H9 (cell line): ENCODE data around the gene BCAS4. TPM values are rescaled to one million over a fixed set of nuclear protein-coding genes. Genes with fewer than 3 reads are reported as not detected.
"Not testable (repeated sequence)": the region's sequence is repeated elsewhere in the genome, so short reads cannot be mapped to it uniquely, and the experiment has no call there.

ENCODE experiments used
- DNase-seq: peaks from one replicate; pipeline ENCODE4 v3.0.0-alpha.2; 2017
- H2AFZ ChIP-seq: one replicate; pipeline ENCODE4 v1.6.1; 2013; ENCODE audit warnings: mild to moderate bottlenecking, low read length, control low read depth, moderate library complexity
- H2AK5ac ChIP-seq: 2 replicates; pipeline ENCODE4 v1.6.1; 2013; ENCODE audit warnings: low read length, control low read depth, mixed read lengths; ENCODE audit not compliant: insufficient read length
- H2BK120ac ChIP-seq: one replicate; pipeline ENCODE4 v1.6.1; 2013; ENCODE audit warnings: low read depth, mild to moderate bottlenecking, low read length, control low read depth, inconsistent platforms; ENCODE audit not compliant: poor library complexity, severe bottlenecking
- H2BK12ac ChIP-seq: 2 replicates; pipeline ENCODE4 v1.6.1; 2013; ENCODE audit warnings: low read length, control low read depth, mixed read lengths, low read depth; ENCODE audit not compliant: insufficient read length
- H2BK15ac ChIP-seq: 2 replicates; pipeline ENCODE4 v1.6.1; 2013; ENCODE audit warnings: low read depth, low read length, control low read depth
- H2BK20ac ChIP-seq: one replicate; pipeline ENCODE4 v1.6.1; 2013; ENCODE audit warnings: low read depth, mild to moderate bottlenecking, low read length, control low read depth, inconsistent platforms; ENCODE audit not compliant: poor library complexity, severe bottlenecking
- H2BK5ac ChIP-seq: 2 replicates; pipeline ENCODE4 v1.6.1; 2013; ENCODE audit warnings: low read length, control low read depth, mixed read lengths; ENCODE audit not compliant: insufficient read length
- H3K14ac ChIP-seq: 2 replicates; pipeline ENCODE4 v1.6.1; 2013; ENCODE audit warnings: low read length, control low read depth; ENCODE audit not compliant: insufficient read depth
- H3K18ac ChIP-seq: 2 replicates; pipeline ENCODE4 v1.6.1; 2013; ENCODE audit warnings: low read depth, mild to moderate bottlenecking, mixed read lengths, low read length, control low read depth; ENCODE audit not compliant: insufficient read length
- H3K23ac ChIP-seq: 2 replicates; pipeline ENCODE4 v1.6.1; 2013; ENCODE audit warnings: low read length, control low read depth, mixed read lengths, low read depth; ENCODE audit not compliant: insufficient read length
- H3K23me2 ChIP-seq: 2 replicates; pipeline ENCODE4 v1.6.1; 2013; ENCODE audit warnings: low read depth, mild to moderate bottlenecking, mixed read lengths, low read length, control low read depth; ENCODE audit not compliant: insufficient read length, poor library complexity, severe bottlenecking
- H3K27ac ChIP-seq: 2 replicates; pipeline ENCODE4 v1.5.1; 2013; ENCODE audit warnings: low read length, control low read depth, mixed read lengths, low read depth; ENCODE audit not compliant: insufficient read length
- H3K27me3 ChIP-seq: 2 replicates; pipeline ENCODE4 v1.6.1; 2013; ENCODE audit warnings: low read length, control low read depth, inconsistent platforms; ENCODE audit not compliant: insufficient read depth
- H3K4ac ChIP-seq: 2 replicates; pipeline ENCODE4 v1.6.1; 2013; ENCODE audit warnings: low read depth, mild to moderate bottlenecking, control low read depth, inconsistent platforms, low read length, moderate library complexity
- H3K4me1 ChIP-seq: 2 replicates; pipeline ENCODE4 v1.6.1; 2013; ENCODE audit warnings: low read length, control low read depth, inconsistent platforms; ENCODE audit not compliant: insufficient read depth
- H3K4me2 ChIP-seq: 2 replicates; pipeline ENCODE4 v1.6.1; 2013; ENCODE audit warnings: low read length, control low read depth, mixed read lengths; ENCODE audit not compliant: insufficient read length, insufficient read depth
- H3K56ac ChIP-seq: 2 replicates; pipeline ENCODE4 v1.6.1; 2013; ENCODE audit warnings: low read depth, mild to moderate bottlenecking, mixed read lengths, low read length, control low read depth; ENCODE audit not compliant: insufficient read length
- H3K79me1 ChIP-seq: 2 replicates; pipeline ENCODE4 v1.6.1; 2013; ENCODE audit warnings: low read depth, mild to moderate bottlenecking, moderate library complexity, low read length, control low read depth, inconsistent platforms; ENCODE audit not compliant: insufficient read depth, poor library complexity, severe bottlenecking
- H3K79me2 ChIP-seq: 2 replicates; pipeline ENCODE4 v1.6.1; 2013; ENCODE audit warnings: low read length, control low read depth, inconsistent platforms; ENCODE audit not compliant: insufficient read depth
- H3K9ac ChIP-seq: 2 replicates; pipeline ENCODE4 v1.6.1; 2013; ENCODE audit warnings: low read length, control low read depth, mixed read lengths; ENCODE audit not compliant: insufficient read length; ENCODE audit errors: extremely low read depth
- H3K9me3 ChIP-seq: one replicate; pipeline ENCODE4 v1.6.1; 2013; ENCODE audit warnings: low read depth, low read length, inconsistent platforms; ENCODE audit not compliant: control insufficient read depth
- H3T11ph ChIP-seq: one replicate; pipeline ENCODE4 v1.6.1; 2013; ENCODE audit warnings: mild to moderate bottlenecking, low read length, control low read depth, inconsistent platforms
- H4K20me1 ChIP-seq: one replicate; pipeline ENCODE4 v1.6.1; 2013; ENCODE audit not compliant: control insufficient read depth, insufficient read length, insufficient read depth
- H4K5ac ChIP-seq: 2 replicates; pipeline ENCODE4 v1.6.1; 2013; ENCODE audit warnings: low read depth, mild to moderate bottlenecking, mixed read lengths, low read length, control low read depth; ENCODE audit not compliant: insufficient read length
- H4K8ac ChIP-seq: replicated peaks from 2 replicates; pipeline ENCODE4 v1.6.1; 2013; ENCODE audit warnings: low read length, control low read depth, mixed read lengths, low read depth; ENCODE audit not compliant: insufficient read length
- H4K91ac ChIP-seq: 2 replicates; pipeline ENCODE4 v1.6.1; 2013; ENCODE audit warnings: low read depth, mild to moderate bottlenecking, moderate library complexity, mixed read lengths, low read length, control low read depth; ENCODE audit not compliant: insufficient read length
- H3K27ac Mint-ChIP-seq, 3 experiments: 2 replicates in 2 of 3; 3 replicates in 1 of 3; pipeline ENCODE4 v1.8.0; 2020 to 2021; ENCODE audit warnings: mixed read lengths in 3 of 3, mild to moderate bottlenecking in 1 of 3, moderate library complexity in 1 of 3
- H3K27me3 Mint-ChIP-seq: 2 replicates; pipeline ENCODE4 v1.8.0; 2021; ENCODE audit warnings: low read depth, mild to moderate bottlenecking, moderate library complexity, mixed read lengths
- H3K36me3 Mint-ChIP-seq, 3 experiments: 2 replicates in 2 of 3; 3 replicates in 1 of 3; pipeline ENCODE4 v1.8.0; 2020 to 2021; ENCODE audit warnings: low read depth in 3 of 3, mixed read lengths in 3 of 3; ENCODE audit not compliant: insufficient read depth in 1 of 3
- H3K4me1 Mint-ChIP-seq, 2 experiments: 2 replicates each; pipeline ENCODE4 v1.8.0; 2020; ENCODE audit warnings: mixed read lengths in 2 of 2
- H3K4me3 Mint-ChIP-seq, 2 experiments: 2 replicates in 1 of 2; 3 replicates in 1 of 2; pipeline ENCODE4 v1.8.0; 2020 to 2021; ENCODE audit warnings: mild to moderate bottlenecking in 2 of 2, mixed read lengths in 2 of 2, moderate library complexity in 1 of 2
- H3K9me3 Mint-ChIP-seq, 2 experiments: 2 replicates in 1 of 2; 3 replicates in 1 of 2; pipeline ENCODE4 v1.8.0; 2020; ENCODE audit warnings: mild to moderate bottlenecking in 2 of 2, mixed read lengths in 2 of 2, moderate library complexity in 1 of 2
- WGBS: extraction: QIAGEN DNeasy Blood & Tissue Kit; methylation state at CpG from one replicate; pipeline ENCODE4 v1.1.7; 2013; ENCODE audit warnings: missing lambda C conversion rate, low lambda C conversion rate, mixed read lengths; ENCODE audit not compliant: insufficient read length; ENCODE audit errors: extremely low coverage; 5-methylcytosine and 5-hydroxymethylcytosine counted together
- total RNA-seq: library from RNA; stranded (reverse); gene quantifications from 2 replicates; pipeline ENCODE4 v1.2.1, GENCODE V29; 2021

Gene BCAS4
- total RNA-seq, 1 experiment from 2014 or later: 16.9 TPM

- WGBS: no CpG with 5 or more reads among the region's 7 CpGs
- not testable (repeated sequence) for H2BK20ac ChIP-seq, H2BK120ac ChIP-seq, H2BK5ac ChIP-seq, H3K4ac ChIP-seq, H3T11ph ChIP-seq, H3K27ac ChIP-seq, H3K9me3 ChIP-seq, H3K23me2 ChIP-seq, H3K27me3 Mint-ChIP-seq, H4K5ac ChIP-seq, H3K79me2 ChIP-seq, H2BK15ac ChIP-seq, H3K18ac ChIP-seq, H2AFZ ChIP-seq, H4K8ac ChIP-seq, H3K4me1 ChIP-seq, H3K4me2 ChIP-seq, H2AK5ac ChIP-seq, H3K79me1 ChIP-seq, H3K9me3 Mint-ChIP-seq, H2BK12ac ChIP-seq, H3K36me3 Mint-ChIP-seq, H3K27ac Mint-ChIP-seq, H3K23ac ChIP-seq, H4K20me1 ChIP-seq, H3K14ac ChIP-seq, H3K4me3 Mint-ChIP-seq, H4K91ac ChIP-seq, H3K56ac ChIP-seq, H3K27me3 ChIP-seq, H3K9ac ChIP-seq
- peaks cover 19 to 27% of the 10 kb centered on the region in 2 experiments for H3K4me1 Mint-ChIP-seq
- peak; percentile 33 for DNase-seq
Measured at GRCh38 chr20:50768991-50769390, 25.9 kb upstream of the BCAS4 start.

GRCh38 chr20:50769551-50770085 is 25.2 kb upstream of the BCAS4 start:
- H3K27me3 ChIP-seq, H4K91ac ChIP-seq, H3K27ac Mint-ChIP-seq, H4K5ac ChIP-seq, H2BK5ac ChIP-seq, H2BK20ac ChIP-seq, H3K4me3 Mint-ChIP-seq, H3K23me2 ChIP-seq, H3K9ac ChIP-seq, H3K9me3 Mint-ChIP-seq, H3T11ph ChIP-seq, H3K27me3 Mint-ChIP-seq, H3K18ac ChIP-seq, H3K27ac ChIP-seq, H3K4me2 ChIP-seq, H3K79me2 ChIP-seq, H4K20me1 ChIP-seq, H3K14ac ChIP-seq, H2AFZ ChIP-seq, H4K8ac ChIP-seq, H3K36me3 Mint-ChIP-seq, H3K4ac ChIP-seq, H2BK12ac ChIP-seq, H2BK120ac ChIP-seq, H3K4me1 ChIP-seq, H3K56ac ChIP-seq, H3K23ac ChIP-seq, H2AK5ac ChIP-seq, H3K79me1 ChIP-seq, H2BK15ac ChIP-seq, H3K9me3 ChIP-seq: not testable (repeated sequence)
- DNase-seq: peak; percentile 9
- peaks cover 15 to 21% of the 10 kb centered on the region in 2 experiments for H3K4me1 Mint-ChIP-seq
- no CpG with 5 or more reads among the region's 12 CpGs for WGBS
